Stimulated activated CD4-positive, alpha-beta T cell treated with anti-CD3 and anti-CD28 coated beads, TNF-alpha, amount 100 ng/mL, for 1 hour (primary cell): Measurements from ENCODE around the gene ATP11A.
"Not testable (repeated sequence)": the region's sequence is repeated elsewhere in the genome, so short reads cannot be mapped to it uniquely, and the experiment has no call there.

Source experiments
- DNase-seq, 3 donors: peaks; one replicate each; pipeline ENCODE4 v3.0.0-alpha.2; 2020; ENCODE audit warnings: low read depth in 3 of 3, low spot score in 1 of 3

The ATP11A gene

GRCh38 chr13:112772929-112773328 lies 83.1 kb downstream of the ATP11A start:
- DNase-seq, result no peak

GRCh38 chr13:112773601-112774447 lies 84.0 kb downstream of the ATP11A start:
- no peak for DNase-seq

GRCh38 chr13:112774448-112774792 lies 84.6 kb downstream of the ATP11A start:
- DNase-seq, result no peak

- no peak for DNase-seq
Measured at GRCh38 chr13:112774829-112775565, 85.2 kb downstream of the ATP11A start.

GRCh38 chr13:112775791-112776279 lies 86.0 kb downstream of the ATP11A start:
- DNase-seq, result no peak

GRCh38 chr13:112776354-112776753 lies 86.5 kb downstream of the ATP11A start:
- DNase-seq, result no peak

- no peak for DNase-seq
Measured at GRCh38 chr13:112776971-112777370, 87.1 kb downstream of the ATP11A start.

- DNase-seq, result no peak
Measured at GRCh38 chr13:112777637-112778406, 88.0 kb downstream of the ATP11A start.

GRCh38 chr13:112779856-112780604 lies 90.2 kb downstream of the ATP11A start:
- no peak for DNase-seq

GRCh38 chr13:112781287-112781686 lies 91.4 kb downstream of the ATP11A start:
- DNase-seq, result no peak

- DNase-seq, result no peak
Measured at GRCh38 chr13:112781881-112782361, 92.1 kb downstream of the ATP11A start.

- no peak for DNase-seq
Measured at GRCh38 chr13:112782429-112783010, 92.7 kb downstream of the ATP11A start.

GRCh38 chr13:112783135-112783977 lies 93.5 kb downstream of the ATP11A start:
- DNase-seq, result no peak

- DNase-seq, result no peak
Measured at GRCh38 chr13:112783978-112784371, 94.1 kb downstream of the ATP11A start.

GRCh38 chr13:112784811-112785482 lies 95.1 kb downstream of the ATP11A start:
- DNase-seq, result no peak

GRCh38 chr13:112785483-112785856 lies 95.6 kb downstream of the ATP11A start:
- DNase-seq, result no peak

GRCh38 chr13:112786810-112787209 lies 97.0 kb downstream of the ATP11A start:
- DNase-seq, result not testable (repeated sequence)

- no peak for DNase-seq
Measured at GRCh38 chr13:112790735-112791641, 101.2 kb downstream of the ATP11A start.
